Stimulated activated naive CD8-positive, alpha-beta T cell treated with anti-CD3 and anti-CD28 coated beads, Interleukin-15, Interleukin-2, amounts not matched to agents 100 ng/mL and 50 ng/mL, for 24 hours (primary cell): ENCODE measurements around the gene PHKA2.

Experiments used
- H3K27ac Mint-ChIP-seq: one replicate; pipeline ENCODE4 v1.8.0; 2021; ENCODE audit warnings: mild to moderate bottlenecking, mixed read lengths
- H3K27me3 Mint-ChIP-seq: one replicate; pipeline ENCODE4 v1.8.0; 2021; ENCODE audit warnings: mixed read lengths
- H3K36me3 Mint-ChIP-seq: one replicate; pipeline ENCODE4 v1.8.0; 2021; ENCODE audit warnings: low read depth, mixed read lengths
- H3K4me1 Mint-ChIP-seq: one replicate; pipeline ENCODE4 v1.8.0; 2021; ENCODE audit warnings: low read depth, mixed read lengths
- H3K4me3 Mint-ChIP-seq: one replicate; pipeline ENCODE4 v1.8.0; 2021; ENCODE audit warnings: mild to moderate bottlenecking, mixed read lengths
- H3K9me3 Mint-ChIP-seq: one replicate; pipeline ENCODE4 v1.8.0; 2021; ENCODE audit warnings: mixed read lengths

The PHKA2 gene

GRCh38 chrX:18955676-18956075, 28.2 kb downstream of the PHKA2 start:
- Mint-ChIP-seq H3K36me3 (no peaks in the 10 kb centered on the region), H3K27ac (no peak overlapping the region), H3K4me1 (peaks cover 16% of the 10 kb centered on the region), H3K9me3 (no peaks in the 10 kb centered on the region), H3K27me3 (no peaks in the 10 kb centered on the region), H3K4me3 (no peak overlapping the region)

DNA sequence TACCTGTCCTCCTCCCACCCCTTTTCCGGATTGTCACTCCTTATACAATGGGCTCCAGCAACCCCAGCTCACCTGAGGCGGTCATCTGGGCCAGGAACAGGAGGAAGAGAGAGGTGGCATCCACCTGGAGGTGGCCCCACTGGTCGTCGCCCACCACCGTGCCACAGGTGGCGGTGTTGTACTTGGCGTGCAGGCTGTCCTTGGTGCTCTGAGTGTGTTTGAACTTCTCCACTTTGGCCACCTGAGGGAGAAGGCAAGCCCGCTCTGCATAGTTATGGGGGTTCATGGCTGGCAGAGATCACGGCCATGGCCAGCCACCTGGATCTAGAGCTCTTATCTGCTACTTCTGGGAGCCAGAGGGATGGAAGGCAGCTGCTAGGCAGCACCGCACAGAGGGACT, 32.9 kb downstream of the PHKA2 start:
- no peak overlapping the region for H3K4me3 Mint-ChIP-seq
- H3K36me3 Mint-ChIP-seq = peaks cover 8% of the 10 kb centered on the region
- H3K4me1 Mint-ChIP-seq = peaks cover 5% of the 10 kb centered on the region
- no peaks in the 10 kb centered on the region for H3K9me3 Mint-ChIP-seq
- H3K27ac Mint-ChIP-seq = no peak overlapping the region
- no peaks in the 10 kb centered on the region for H3K27me3 Mint-ChIP-seq

- Mint-ChIP-seq H3K36me3 (peaks cover 8% of the 10 kb centered on the region), H3K4me3 (no peak overlapping the region), H3K27me3 (no peaks in the 10 kb centered on the region), H3K9me3 (no peaks in the 10 kb centered on the region), H3K4me1 (peaks cover 2% of the 10 kb centered on the region), H3K27ac (no peak overlapping the region)
Measured at GRCh38 chrX:18949944-18950301, 34.0 kb downstream of the PHKA2 start.

DNA sequence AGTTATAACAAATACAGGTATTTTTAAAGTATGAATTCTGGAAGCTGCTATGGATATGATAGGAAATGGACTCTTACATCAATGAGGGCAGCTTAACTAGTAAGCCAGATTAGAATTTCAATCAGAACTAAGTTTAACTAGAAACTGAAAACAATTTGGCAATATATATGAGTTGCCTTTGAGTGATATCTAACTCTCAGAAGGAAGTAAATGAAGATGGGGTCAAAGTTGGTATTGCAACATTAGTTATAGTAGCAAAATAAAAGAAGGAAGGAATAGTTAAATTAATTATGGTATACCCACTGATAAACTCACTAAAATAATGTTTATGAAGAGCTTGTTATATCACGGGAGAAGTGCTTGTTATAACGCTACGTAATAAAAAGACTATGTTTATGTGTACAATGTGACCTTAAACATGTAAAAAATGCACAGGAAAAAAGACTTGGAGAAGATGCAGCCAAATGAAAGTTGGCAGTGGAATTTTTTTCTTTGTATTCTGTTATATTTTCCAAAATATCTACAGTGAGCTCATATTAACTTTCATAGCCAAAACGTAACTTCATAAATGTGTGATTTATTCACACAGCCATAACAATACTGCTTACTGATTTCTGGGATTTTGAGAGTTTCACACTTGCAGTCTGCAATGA, 34.5 kb downstream of the PHKA2 start:
- Mint-ChIP-seq H3K36me3 (peaks cover 8% of the 10 kb centered on the region), H3K27me3 (no peaks in the 10 kb centered on the region), H3K9me3 (no peaks in the 10 kb centered on the region), H3K4me3 (no peak overlapping the region), H3K4me1 (no peaks in the 10 kb centered on the region), H3K27ac (no peak overlapping the region)

DNA sequence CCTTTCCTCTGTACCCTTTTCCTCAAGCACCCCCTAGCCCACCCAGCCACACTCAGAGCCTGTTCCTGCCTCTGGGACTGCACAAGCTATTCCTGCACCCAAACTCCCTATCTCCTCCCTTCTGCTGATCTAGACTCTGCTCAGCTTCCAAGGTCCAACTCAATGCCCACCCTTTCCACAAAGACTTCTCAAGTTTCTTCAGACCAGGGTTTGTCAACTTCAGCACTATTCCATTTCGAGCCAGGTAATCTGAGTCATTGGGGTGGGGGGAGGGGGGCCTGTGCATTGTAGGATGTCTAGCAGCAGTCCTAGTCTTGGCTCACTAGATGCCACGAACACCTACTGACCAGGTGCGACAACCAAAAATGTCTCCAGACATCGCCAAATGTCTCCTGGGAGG, 37.3 kb downstream of the PHKA2 start:
- no peak overlapping the region for H3K27ac Mint-ChIP-seq
- H3K9me3 Mint-ChIP-seq = no peaks in the 10 kb centered on the region
- H3K36me3 Mint-ChIP-seq = peaks cover 19% of the 10 kb centered on the region
- H3K4me3 Mint-ChIP-seq = no peak overlapping the region
- H3K27me3 Mint-ChIP-seq = no peaks in the 10 kb centered on the region
- no peaks in the 10 kb centered on the region for H3K4me1 Mint-ChIP-seq

- Mint-ChIP-seq H3K9me3 (no peaks in the 10 kb centered on the region), H3K27me3 (no peaks in the 10 kb centered on the region)
Measured at GRCh38 chrX:18946157-18946556, 37.8 kb downstream of the PHKA2 start.

GRCh38 chrX:18945483-18945882, 38.4 kb downstream of the PHKA2 start:
- no peaks in the 10 kb centered on the region for H3K4me1 Mint-ChIP-seq
- no peak overlapping the region for H3K27ac Mint-ChIP-seq
- H3K9me3 Mint-ChIP-seq = no peaks in the 10 kb centered on the region
- no peak overlapping the region for H3K4me3 Mint-ChIP-seq
- H3K27me3 Mint-ChIP-seq = no peaks in the 10 kb centered on the region
- peaks cover 22% of the 10 kb centered on the region for H3K36me3 Mint-ChIP-seq

More at GRCh38 chrX:18946157-18946556, 37.8 kb downstream of the PHKA2 start:
- H3K36me3 Mint-ChIP-seq = peaks cover 22% of the 10 kb centered on the region
- H3K27ac Mint-ChIP-seq = no peak overlapping the region
- no peaks in the 10 kb centered on the region for H3K4me1 Mint-ChIP-seq
- no peak overlapping the region for H3K4me3 Mint-ChIP-seq

- Mint-ChIP-seq H3K36me3 (peaks cover 22% of the 10 kb centered on the region), H3K4me1 (no peaks in the 10 kb centered on the region), H3K27me3 (no peaks in the 10 kb centered on the region), H3K9me3 (no peaks in the 10 kb centered on the region), H3K27ac (no peak overlapping the region), H3K4me3 (no peak overlapping the region)
Measured at GRCh38 chrX:18944482-18944881, 39.4 kb downstream of the PHKA2 start.

- no peaks in the 10 kb centered on the region for H3K27me3 Mint-ChIP-seq
- H3K9me3 Mint-ChIP-seq = no peaks in the 10 kb centered on the region
- no peak overlapping the region for H3K4me3 Mint-ChIP-seq
- peaks cover 14% of the 10 kb centered on the region for H3K36me3 Mint-ChIP-seq
- no peaks in the 10 kb centered on the region for H3K4me1 Mint-ChIP-seq
- no peak overlapping the region for H3K27ac Mint-ChIP-seq
Measured at GRCh38 chrX:18941896-18942295, 42.0 kb downstream of the PHKA2 start.

DNA sequence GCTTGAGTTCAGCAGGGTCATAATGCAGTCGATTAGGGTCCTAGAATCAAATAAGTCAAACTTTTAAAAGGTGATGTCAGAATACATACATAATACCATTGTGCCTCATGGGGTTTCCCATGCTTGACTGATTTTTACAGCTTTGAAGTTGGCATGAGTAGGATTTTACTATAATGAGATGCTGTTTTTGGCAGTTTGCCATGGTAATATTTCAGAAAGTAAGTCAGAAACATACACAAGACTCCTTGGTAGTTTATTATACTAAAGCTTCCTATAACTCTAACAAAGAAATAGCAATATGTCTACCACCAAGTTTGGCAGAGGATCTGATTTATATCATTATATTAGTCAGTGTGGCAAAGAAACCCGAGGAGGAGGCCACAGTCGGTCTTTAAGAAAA, 45.2 kb downstream of the PHKA2 start:
- Mint-ChIP-seq H3K4me3 (no peak overlapping the region), H3K27ac (no peak overlapping the region), H3K9me3 (no peaks in the 10 kb centered on the region), H3K27me3 (no peaks in the 10 kb centered on the region), H3K36me3 (peaks cover 21% of the 10 kb centered on the region), H3K4me1 (no peaks in the 10 kb centered on the region)

- H3K4me1 Mint-ChIP-seq = no peaks in the 10 kb centered on the region
- H3K9me3 Mint-ChIP-seq = no peaks in the 10 kb centered on the region
- H3K36me3 Mint-ChIP-seq = peaks cover 16% of the 10 kb centered on the region
- no peak overlapping the region for H3K4me3 Mint-ChIP-seq
- H3K27ac Mint-ChIP-seq = no peak overlapping the region
- H3K27me3 Mint-ChIP-seq = no peaks in the 10 kb centered on the region
Measured at GRCh38 chrX:18937173-18937572, 46.7 kb downstream of the PHKA2 start.

- Mint-ChIP-seq H3K27me3 (no peaks in the 10 kb centered on the region), H3K27ac (no peak overlapping the region), H3K4me1 (no peaks in the 10 kb centered on the region), H3K4me3 (no peak overlapping the region), H3K9me3 (no peaks in the 10 kb centered on the region), H3K36me3 (peaks cover 7% of the 10 kb centered on the region)
Measured at GRCh38 chrX:18935893-18936292, 48.0 kb downstream of the PHKA2 start.

GRCh38 chrX:18934708-18935107, 49.2 kb downstream of the PHKA2 start:
- Mint-ChIP-seq H3K36me3 (peaks cover 12% of the 10 kb centered on the region), H3K27ac (no peak overlapping the region), H3K4me1 (no peaks in the 10 kb centered on the region), H3K9me3 (no peaks in the 10 kb centered on the region), H3K27me3 (no peaks in the 10 kb centered on the region), H3K4me3 (no peak overlapping the region)

GRCh38 chrX:18933617-18934016, 50.3 kb downstream of the PHKA2 start:
- Mint-ChIP-seq H3K9me3 (no peaks in the 10 kb centered on the region), H3K36me3 (peaks cover 12% of the 10 kb centered on the region), H3K4me1 (no peaks in the 10 kb centered on the region), H3K27ac (no peak overlapping the region), H3K27me3 (no peaks in the 10 kb centered on the region), H3K4me3 (no peak overlapping the region)

DNA sequence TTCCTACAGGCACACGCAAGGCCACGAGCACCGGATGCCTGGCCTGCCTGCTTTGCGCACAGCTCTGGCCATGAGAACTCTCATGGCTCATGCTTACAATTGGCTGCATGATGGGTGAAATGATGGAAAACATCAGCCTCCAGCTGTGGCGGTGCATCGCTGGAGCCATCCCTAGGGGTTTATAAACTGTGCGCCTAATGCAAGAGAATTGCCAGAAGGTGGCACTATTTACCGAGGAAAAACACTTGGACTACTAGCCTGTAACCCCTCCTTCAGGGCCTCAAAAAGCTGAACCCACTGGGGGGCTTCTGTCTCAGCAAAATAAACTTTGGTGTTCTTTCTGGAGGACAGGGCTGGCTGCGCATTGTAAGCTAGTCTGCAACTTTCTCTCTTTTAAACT, 51.9 kb downstream of the PHKA2 start:
- H3K4me3 Mint-ChIP-seq = no peak overlapping the region
- H3K4me1 Mint-ChIP-seq = no peaks in the 10 kb centered on the region
- no peak overlapping the region for H3K27ac Mint-ChIP-seq
- H3K9me3 Mint-ChIP-seq = no peaks in the 10 kb centered on the region
- H3K36me3 Mint-ChIP-seq = peaks cover 12% of the 10 kb centered on the region
- no peaks in the 10 kb centered on the region for H3K27me3 Mint-ChIP-seq

DNA sequence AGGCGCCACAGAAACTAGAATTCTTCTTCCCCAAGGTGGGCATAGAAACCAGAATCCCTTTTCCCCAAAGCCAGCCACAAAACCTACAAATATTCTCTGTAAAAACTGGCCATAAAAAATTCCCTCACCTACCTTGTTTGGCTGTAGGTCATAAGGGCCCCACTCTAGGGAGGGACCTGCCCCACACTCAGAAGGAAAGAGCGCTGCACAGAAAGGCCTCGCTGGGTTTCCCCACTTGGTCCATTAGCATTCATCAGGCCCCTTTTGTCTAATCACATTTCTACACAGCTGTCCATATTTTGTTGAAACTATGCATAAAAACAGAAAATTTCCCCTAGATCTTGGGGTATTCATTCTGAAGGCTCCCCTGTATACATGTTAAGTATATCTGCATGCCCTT, 54.1 kb downstream of the PHKA2 start:
- H3K4me3 Mint-ChIP-seq = no peak overlapping the region
- no peaks in the 10 kb centered on the region for H3K27me3 Mint-ChIP-seq
- no peaks in the 10 kb centered on the region for H3K9me3 Mint-ChIP-seq
- no peaks in the 10 kb centered on the region for H3K4me1 Mint-ChIP-seq
- H3K27ac Mint-ChIP-seq = no peak overlapping the region
- peaks cover 6% of the 10 kb centered on the region for H3K36me3 Mint-ChIP-seq
